GM21390 (cell line): Measurements from ENCODE around the gene TNKS1BP1.
"Not testable (repeated sequence)": the region's sequence is repeated elsewhere in the genome, so short reads cannot be mapped to it uniquely, and the experiment has no call there.

Experiments used
- ATAC-seq: cut with Tn5 transposase; IDR thresholded peaks from one replicate; pipeline ENCODE4 v1.9.1; 2021; ENCODE audit not compliant: unreplicated experiment

Gene TNKS1BP1

DNA sequence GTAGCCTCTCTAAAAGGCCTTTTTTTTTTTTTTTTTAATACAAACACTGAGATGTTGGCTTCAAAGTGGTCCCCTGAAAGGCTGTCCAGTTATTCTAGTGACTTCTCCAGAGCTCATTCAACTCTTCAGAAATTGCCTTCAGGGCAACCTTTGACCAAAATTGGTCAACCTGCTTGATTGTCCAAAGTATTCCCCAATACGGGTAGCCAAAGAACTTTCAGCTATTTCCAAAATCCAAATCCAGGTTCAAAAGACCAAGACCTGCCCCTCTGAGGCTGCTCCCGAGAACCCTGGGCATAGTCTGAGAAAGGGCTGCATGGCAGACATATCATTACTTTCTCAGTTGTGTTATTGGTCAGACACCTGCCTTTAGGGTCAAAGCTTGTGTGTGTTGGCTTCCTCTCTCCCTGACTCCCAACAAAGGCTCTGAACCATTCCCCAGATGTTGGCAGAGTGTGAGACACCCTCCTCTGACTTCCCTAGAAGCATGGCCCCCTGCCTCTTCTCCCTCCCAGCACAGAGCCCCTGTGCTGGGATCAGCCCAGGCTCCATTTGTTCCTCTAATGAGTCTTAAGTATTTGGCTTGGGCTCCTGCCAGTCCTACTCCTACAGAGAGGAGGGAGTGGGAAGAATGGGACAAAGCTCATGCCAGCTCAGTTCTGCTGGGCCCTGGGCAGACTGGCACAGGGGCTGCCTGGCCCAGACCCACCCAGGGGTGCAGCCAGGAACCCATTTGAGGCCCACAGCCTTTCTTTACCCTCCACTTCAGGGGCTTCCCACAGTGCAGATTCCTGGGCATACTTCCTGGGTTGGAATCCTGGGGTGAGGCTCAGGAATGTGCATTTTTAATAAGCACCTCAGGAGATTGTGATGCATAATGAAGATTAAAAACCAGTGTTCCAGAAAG, 30.3 kb downstream of the TNKS1BP1 start:
- ATAC-seq: no peak

DNA sequence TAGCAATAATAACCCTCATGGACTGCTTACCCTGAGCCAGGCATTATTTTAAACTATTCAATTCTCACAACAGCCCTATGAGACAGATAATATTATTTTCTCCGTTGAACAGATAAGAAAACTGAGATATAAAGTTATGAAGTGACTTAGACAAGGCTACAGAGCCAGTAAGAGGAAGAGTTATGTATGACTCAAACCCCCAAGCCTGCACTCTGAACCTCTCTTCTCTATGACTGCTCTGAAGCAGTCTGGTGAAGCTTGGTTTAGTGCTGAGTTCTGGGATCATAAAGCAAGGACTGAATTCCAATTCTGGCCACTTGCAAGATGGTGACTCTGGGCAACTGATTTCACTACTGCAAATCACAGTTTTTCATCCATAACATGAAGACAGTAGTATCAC, 34.5 kb downstream of the TNKS1BP1 start:
- no peak for ATAC-seq

DNA sequence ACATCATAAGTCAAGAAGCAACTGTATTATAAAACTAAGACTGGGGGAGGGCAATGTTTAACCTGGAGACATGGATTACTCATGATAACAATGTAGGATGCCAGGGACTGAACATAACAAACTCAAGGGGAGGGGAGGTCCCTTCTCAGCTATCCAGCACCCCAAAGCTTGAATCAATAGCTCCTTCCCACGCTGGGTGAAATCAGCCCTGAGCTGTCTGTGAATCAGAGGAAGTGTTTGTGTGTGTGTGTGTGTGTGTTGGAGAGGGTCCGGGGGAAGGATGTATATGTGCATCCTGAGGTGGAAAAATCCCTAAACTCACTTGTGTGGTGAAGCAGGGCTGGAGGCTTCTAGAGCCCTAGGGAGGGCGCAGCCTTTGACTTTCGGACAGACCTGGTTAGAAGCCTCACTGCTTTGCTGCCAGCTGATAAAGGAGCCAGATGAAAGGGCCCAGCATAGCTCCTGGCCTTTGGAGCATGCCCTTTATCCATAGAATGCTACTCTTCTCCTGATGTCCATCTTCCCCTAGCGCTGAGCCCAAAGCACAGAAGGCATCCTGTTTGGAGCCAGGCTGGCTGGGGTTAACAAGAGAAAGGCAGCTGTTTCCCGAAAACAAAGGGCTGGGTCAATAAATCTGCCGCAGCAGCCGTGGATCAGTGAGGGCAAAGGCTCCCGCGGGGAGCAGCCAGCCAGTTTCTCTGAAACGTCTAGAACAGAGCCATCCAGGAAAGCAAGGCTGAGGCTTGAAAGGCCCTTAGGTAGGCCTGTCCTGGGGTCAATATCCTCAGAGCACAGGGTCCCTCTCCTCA, 35.8 kb downstream of the TNKS1BP1 start:
- no peak for ATAC-seq

DNA sequence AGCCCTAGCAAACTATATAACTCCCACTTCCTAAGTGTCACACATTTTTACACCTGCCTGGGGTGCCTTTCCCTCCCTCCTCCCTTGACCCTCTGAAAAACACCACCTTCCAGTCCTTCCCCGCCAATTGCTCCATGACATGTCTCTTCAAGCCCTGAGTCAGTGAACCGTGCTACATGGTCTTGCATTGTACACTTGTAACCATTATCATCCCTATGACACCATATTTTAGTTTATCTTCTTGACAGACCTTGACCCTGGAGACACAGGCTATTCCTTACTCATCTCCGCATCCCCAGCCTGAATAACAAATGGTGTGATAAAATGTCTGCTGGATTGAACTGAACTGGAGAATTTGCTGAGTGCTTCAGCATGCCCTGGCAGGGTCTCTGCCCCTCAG, 36.9 kb downstream of the TNKS1BP1 start:
- ATAC-seq: no peak

DNA sequence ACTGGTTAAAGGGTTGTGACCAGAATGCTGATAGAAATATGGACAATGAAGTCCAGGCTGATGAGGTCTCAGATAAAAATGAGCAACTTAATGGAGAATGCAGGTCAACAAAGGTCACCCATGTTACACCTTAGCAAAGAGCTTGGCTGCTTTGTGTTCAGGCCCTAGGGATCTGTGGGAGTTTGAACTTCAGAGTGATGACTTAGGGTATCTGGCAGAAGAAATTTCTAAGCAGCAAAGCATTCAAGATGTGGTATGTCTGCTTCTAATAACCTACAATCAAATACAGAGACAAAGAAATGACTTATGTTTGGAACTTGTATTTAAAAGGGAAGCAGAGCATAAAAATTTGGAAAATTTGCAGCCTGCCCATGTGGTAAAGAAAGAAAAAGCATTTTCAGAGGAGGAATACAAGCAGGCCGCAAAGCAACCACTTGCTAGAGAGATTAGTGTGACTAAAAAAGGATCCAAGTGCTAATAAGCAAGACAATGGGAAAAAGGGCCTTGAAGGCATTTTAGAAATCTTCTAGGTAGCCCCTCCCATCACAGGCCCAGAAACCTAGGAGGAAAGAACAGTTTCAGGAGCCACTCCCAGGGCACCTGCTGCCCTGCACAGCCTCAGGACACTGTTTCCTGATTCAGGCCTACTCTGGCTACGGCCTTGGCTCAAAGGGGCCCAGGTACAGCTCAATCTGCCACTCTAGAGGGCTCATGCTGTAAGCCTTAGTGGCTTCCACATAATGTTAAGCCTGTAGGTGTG, 41.3 kb downstream of the TNKS1BP1 start:
- ATAC-seq: no peak

GRCh38 chr11:57281546-57281945, 43.2 kb downstream of the TNKS1BP1 start:
- not testable (repeated sequence) for ATAC-seq

GRCh38 chr11:57279116-57279515, 45.6 kb downstream of the TNKS1BP1 start:
- ATAC-seq: no peak

DNA sequence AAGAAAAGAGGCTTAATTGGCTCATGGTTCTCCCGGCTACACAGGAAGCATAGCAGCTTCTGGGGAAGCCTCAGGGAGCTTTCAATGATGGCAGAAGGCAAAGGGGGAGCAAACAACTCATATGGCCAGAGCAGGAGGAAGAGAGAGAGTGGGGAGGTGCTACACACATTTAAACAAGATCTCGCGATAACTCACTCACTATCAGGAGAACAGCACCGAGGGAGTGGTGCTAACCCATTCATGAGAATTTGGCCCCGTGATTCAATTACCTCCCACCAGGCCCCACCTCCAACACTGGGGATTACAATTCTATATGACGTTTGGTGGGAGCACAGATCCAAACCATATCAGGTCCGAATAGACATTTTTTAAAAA, 46.0 kb downstream of the TNKS1BP1 start:
- ATAC-seq: no peak

GRCh38 chr11:57277845-57278720, 46.7 kb downstream of the TNKS1BP1 start:
- peak; percentile 91 for ATAC-seq

GRCh38 chr11:57276971-57277675, 47.6 kb downstream of the TNKS1BP1 start:
- no peak for ATAC-seq

DNA sequence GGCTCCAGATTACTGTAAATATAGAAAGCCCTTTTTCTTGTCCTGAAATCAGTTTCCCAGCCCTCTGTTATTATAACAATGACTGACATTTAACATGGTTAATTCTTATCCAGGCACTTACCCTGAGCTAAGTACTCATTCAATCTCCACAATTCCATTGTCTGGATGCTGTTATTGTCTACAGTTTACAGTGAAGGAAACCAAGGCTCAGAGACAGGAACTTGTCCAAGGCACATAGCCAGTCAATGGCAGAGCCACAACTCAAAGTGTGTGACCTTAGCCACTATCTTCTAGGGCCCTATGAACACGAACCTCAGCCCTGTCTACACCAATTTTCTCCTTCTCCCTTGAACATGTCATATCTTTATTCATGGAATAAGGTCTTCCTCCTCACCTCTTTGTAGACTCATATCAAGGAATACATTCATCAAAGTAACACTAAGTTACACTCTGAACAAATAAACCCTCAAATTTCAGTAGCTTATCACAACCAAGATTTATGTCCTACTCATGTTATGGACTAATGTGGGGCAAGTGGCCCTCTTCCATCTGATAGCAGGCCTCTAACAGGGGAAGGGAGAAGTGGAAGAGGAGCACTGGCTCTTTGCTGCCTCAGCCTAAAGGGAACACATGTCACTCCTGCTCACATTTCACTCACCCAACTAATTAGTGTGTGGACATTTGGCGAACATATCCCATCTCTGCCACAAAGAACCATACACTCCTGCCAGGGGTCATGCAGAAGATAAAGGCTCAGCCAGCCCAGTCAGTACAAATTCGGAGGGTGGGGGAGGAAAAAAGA, 48.4 kb downstream of the TNKS1BP1 start:
- ATAC-seq: no peak

DNA sequence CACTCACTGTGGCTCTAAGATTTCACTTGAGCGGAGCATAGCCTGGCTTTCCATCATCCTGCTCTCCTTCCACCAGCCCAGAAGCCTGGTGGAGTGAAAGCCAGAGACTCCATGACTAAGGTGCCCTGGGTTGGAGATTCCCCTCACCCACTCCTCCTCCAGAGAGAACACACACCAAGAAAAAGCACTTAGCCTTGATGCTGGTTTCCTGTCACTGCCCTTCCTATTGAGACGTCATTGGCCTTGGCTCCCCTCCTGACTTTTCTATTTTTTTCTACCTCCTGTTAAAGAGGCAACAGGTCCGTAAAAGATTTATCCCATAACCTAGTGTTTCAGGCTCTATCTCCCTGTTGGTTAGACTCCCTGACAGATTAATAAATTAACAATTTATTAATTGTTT, 49.2 kb downstream of the TNKS1BP1 start:
- no peak for ATAC-seq

DNA sequence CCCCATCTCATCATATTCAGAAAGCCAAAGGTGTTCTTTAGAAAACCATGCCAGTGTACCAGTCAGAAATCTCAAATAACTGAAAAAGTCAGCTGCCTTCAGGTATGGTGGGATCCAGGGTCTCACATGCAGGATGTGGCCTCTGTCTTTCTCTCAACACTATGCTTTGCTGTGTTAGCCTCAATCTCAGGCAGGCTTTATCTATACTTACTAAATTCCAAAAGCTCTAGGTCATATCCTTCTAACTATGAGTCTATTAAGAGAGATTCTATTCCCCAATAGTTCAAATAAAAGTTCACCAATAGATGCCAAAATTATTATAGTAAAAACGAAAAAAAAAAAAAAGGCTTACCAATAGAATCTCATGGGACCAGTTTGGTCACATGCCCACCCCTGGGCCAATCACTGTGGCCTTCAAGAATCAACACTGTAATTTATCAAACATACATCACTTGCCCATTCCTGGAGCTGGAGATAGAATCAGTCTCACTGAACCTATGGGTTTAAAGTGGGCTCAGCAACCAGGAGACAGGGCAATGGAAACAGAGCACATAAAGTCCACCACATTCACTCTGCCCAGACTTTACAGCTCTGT, 49.8 kb downstream of the TNKS1BP1 start:
- ATAC-seq: no peak

DNA sequence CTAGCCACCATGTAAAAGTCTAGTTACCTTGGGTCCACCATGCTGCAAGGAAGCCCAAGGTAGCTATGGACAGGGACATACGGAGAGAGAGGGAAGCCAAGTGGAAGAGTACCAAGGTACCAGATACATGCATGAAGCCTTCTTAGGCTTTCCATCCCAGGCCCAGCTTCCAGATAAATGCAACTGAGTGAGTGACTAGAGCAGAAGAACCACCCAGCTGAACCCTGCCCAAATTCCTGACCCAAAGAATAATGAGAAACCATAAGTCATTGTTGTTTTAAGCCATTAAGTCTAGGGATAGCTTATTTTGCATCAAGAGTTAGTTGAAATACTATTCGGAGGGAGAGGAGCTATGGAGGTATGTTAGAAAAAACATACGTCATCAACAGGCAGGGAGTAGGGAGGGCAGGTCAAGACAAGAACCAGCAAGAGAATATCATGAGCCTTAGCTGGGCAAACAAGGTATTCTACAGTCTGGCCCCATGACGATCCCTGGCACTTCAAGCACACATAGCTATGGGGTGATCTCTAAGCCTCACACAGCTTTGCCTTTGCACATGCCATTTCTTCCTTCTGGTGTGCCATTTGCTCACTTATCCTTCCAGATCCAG, 51.2 kb downstream of the TNKS1BP1 start:
- no peak for ATAC-seq

- no peak for ATAC-seq
Measured at GRCh38 chr11:57269571-57270021, 55.2 kb downstream of the TNKS1BP1 start.

GRCh38 chr11:57266157-57266556, 58.6 kb downstream of the TNKS1BP1 start:
- no peak for ATAC-seq

GRCh38 chr11:57263351-57263750, 61.4 kb downstream of the TNKS1BP1 start:
- no peak for ATAC-seq

DNA sequence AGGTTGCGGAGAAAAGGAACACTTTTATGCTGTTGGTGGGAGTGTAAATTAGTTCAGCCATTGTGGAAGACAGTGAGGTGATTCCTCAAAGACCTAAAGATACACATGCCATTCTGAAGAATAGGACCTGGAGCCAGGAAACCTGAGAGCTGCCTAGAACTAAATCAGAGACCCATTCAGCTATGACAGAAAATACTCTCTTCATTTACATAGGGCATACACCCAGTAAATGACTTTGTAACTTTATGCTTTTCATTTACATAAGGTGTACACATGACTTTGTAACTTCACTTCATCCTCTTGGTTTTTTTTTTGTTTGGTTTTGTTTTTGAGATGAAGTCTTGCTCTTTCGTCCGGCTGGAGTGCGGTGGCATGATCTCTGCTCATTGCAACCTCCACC, 62.6 kb downstream of the TNKS1BP1 start:
- no peak for ATAC-seq
